SK-N-MC (cell line): Measurements from ENCODE around the gene RBM4B.

ENCODE experiments used
- EZH2 ChIP-seq: fragments of 200-600 bp; sonication (generic); IDR thresholded peaks from one replicate; pipeline ENCODE4 v1.6.1; 2017; ENCODE audit warnings: antibody characterized with exemption
- POLR2AphosphoS5 ChIP-seq: IDR thresholded peaks from 2 replicates; pipeline ENCODE4 v1.6.1; 2012; ENCODE audit warnings: mild to moderate bottlenecking, low read depth, low read length, borderline replicate concordance

DNA sequence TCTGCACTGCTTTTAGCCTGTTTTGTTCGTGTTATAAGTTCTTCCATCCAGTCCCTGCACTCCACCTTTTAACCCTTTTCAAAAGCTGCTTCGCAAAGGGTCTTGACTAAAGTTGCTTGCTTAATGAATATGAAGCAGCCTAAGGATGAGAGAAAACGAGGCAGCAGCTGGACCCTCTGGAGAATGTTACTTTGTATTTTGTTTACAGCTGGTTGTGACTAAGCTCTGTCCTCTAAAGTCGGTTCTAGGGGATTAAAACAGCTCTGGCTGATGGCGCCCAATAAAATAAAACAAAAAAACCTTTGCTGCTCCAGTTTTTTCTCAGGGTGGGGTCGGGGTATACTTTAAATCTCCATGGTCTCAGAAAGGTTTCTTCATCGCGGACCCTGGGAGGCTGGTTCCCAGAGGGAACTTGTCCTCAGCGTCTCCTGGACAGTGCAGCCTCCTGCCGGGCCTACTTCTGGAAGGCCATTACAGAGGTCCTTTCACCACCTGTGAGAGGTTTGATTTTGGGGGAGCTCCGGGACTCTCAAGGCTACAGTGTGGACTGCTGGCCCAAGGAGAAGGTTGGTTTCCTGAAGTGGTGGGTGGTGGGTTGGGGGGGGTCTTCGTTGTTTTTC is 40.0 kb downstream of the RBM4B start:
- TF ChIP-seq POLR2AphosphoS5: no peak
- no peak for TF ChIP-seq EZH2
